B cell (primary cell): ENCODE measurements around the gene LMO7. TPM values are rescaled to one million over a fixed set of nuclear protein-coding genes. Genes with fewer than 3 reads are reported as not detected.

Experiments used
- ATAC-seq: fragments of 200-7000 bp; cut with Tn5 transposase; one replicate; pipeline ENCODE4 v1.10.0; 2021; ENCODE audit warnings: low read depth, mild to moderate bottlenecking, moderate number of reproducible peaks, moderate library complexity
- CTCF ChIA-PET: fragments of 350-600 bp; sonication (Branson Sonifier 250); formaldehyde crosslinking; loops from one replicate; lab custom pipeline; 2021; ENCODE audit warnings: antibody characterized with exemption, inconsistent platforms; lab: Charles Lee
- POLR2A ChIA-PET: fragments of 350-600 bp; sonication (Branson Sonifier 250); formaldehyde crosslinking; loops from one replicate; lab custom pipeline; 2021; ENCODE audit warnings: antibody characterized with exemption; lab: Charles Lee
- DNase-seq: peaks from one replicate; pipeline ENCODE4 v3.0.0; 2013
- H2AFZ ChIP-seq: 2 replicates; pipeline ENCODE4 v1.6.1; 2012; ENCODE audit warnings: mild to moderate bottlenecking, low read depth, low read length; ENCODE audit not compliant: insufficient read depth, poor library complexity, severe bottlenecking
- H3K27ac ChIP-seq, 2 donors: 1 replicate in 1 of 2; 2 replicates in 1 of 2; pipeline ENCODE4 v1.5.1; 2012 to 2013; ENCODE audit warnings: low read length in 2 of 2, mild to moderate bottlenecking in 2 of 2, moderate library complexity in 1 of 2
- H3K27me3 ChIP-seq, 4 experiments: fragments of 200-600 bp in 1 of 4; sonication (generic) in 1 of 4; replicated peaks in 1 of 4; 1 replicate in 2 of 4; 2 replicates in 2 of 4; pipeline versions ENCODE4 v1.6.1 to v1.7.0; 2013 to 2016; ENCODE audit warnings: low read length in 3 of 4, mild to moderate bottlenecking in 2 of 4, mixed read lengths in 1 of 4, moderate library complexity in 1 of 4; ENCODE audit not compliant: insufficient read depth in 4 of 4, control insufficient read depth in 3 of 4; ENCODE audit errors: control extremely low read depth in 1 of 4
- H3K36me3 ChIP-seq, 2 experiments: replicated peaks in 1 of 2; 1 replicate in 1 of 2; 2 replicates in 1 of 2; pipeline versions ENCODE4 v1.6.1 to v1.7.1; 2013; ENCODE audit warnings: low read length in 1 of 2; ENCODE audit not compliant: insufficient read depth in 2 of 2, control insufficient read depth in 1 of 2; ENCODE audit errors: control extremely low read depth in 1 of 2, extremely low read depth in 1 of 2
- H3K4me1 ChIP-seq, 2 donors: fragments of 200-600 bp in 1 of 2; sonication (generic) in 1 of 2; 1 replicate in 1 of 2; 2 replicates in 1 of 2; pipeline versions ENCODE4 v1.5.1 to v1.6.1; 2013 to 2017; ENCODE audit warnings: low read length in 2 of 2; ENCODE audit not compliant: control insufficient read depth in 2 of 2, insufficient read depth in 2 of 2
- H3K4me2 ChIP-seq: replicated peaks from 2 replicates; pipeline ENCODE3; 2012; ENCODE audit warnings: mild to moderate bottlenecking, low read depth, low read length; ENCODE audit not compliant: poor library complexity, severe bottlenecking
- H3K4me3 ChIP-seq, 5 experiments: fragments of 200-600 bp in 1 of 5; sonication (generic) in 1 of 5; 1 replicate in 3 of 5; 2 replicates in 2 of 5; pipeline versions ENCODE4 v1.5.1 to v1.7.0; 2011 to 2016; ENCODE audit warnings: low read length in 4 of 5, mild to moderate bottlenecking in 4 of 5, low read depth in 2 of 5, control low read depth in 1 of 5, moderate library complexity in 1 of 5; ENCODE audit not compliant: insufficient read depth in 1 of 5; ENCODE audit errors: control extremely low read depth in 1 of 5, extremely low read depth in 1 of 5
- H3K79me2 ChIP-seq: fragments of 200-600 bp; sonication (generic); one replicate; pipeline ENCODE4 v1.6.0; 2016; ENCODE audit warnings: low read length; ENCODE audit not compliant: control insufficient read depth, insufficient read depth
- H3K9ac ChIP-seq: fragments of 200-600 bp; sonication (generic); 2 replicates; pipeline ENCODE4 v1.6.1; 2017; ENCODE audit warnings: mild to moderate bottlenecking, low read length, moderate library complexity
- H3K9me3 ChIP-seq, 3 donors: one replicate each; pipeline versions ENCODE4 v1.6.1 to v1.7.1; 2013; ENCODE audit warnings: low read length in 2 of 3; ENCODE audit not compliant: control insufficient read depth in 2 of 3, insufficient read depth in 1 of 3; ENCODE audit errors: control extremely low read depth in 1 of 3
- H4K20me1 ChIP-seq: 2 replicates; pipeline ENCODE4 v1.6.0; 2012; ENCODE audit warnings: mild to moderate bottlenecking, low read length; ENCODE audit not compliant: insufficient read depth, control insufficient read depth, poor library complexity, severe bottlenecking
- H3K27ac Mint-ChIP-seq: one replicate; pipeline ENCODE4 v1.8.0; 2021; ENCODE audit warnings: mixed read lengths
- H3K27me3 Mint-ChIP-seq: one replicate; pipeline ENCODE4 v1.8.0; 2021; ENCODE audit warnings: mixed read lengths
- H3K4me1 Mint-ChIP-seq: one replicate; pipeline ENCODE4 v1.8.0; 2021; ENCODE audit warnings: mixed read lengths
- H3K4me3 Mint-ChIP-seq: one replicate; pipeline ENCODE4 v1.8.0; 2021; ENCODE audit warnings: mixed read lengths
- H3K9me3 Mint-ChIP-seq: one replicate; pipeline ENCODE4 v1.8.0; 2022; ENCODE audit warnings: mixed read lengths; ENCODE audit not compliant: insufficient read depth
- EZH2 ChIP-seq: IDR thresholded peaks from 2 replicates; pipeline ENCODE4 v1.6.1; 2012; ENCODE audit warnings: borderline replicate concordance, low read depth, mild to moderate bottlenecking, moderate library complexity, low read length; ENCODE audit not compliant: insufficient read depth, poor library complexity, severe bottlenecking
- WGBS: methylation state at CpG from one replicate; pipeline ENCODE4 v1.1.5; 2013; ENCODE audit warnings: missing lambda C conversion rate; ENCODE audit not compliant: insufficient coverage; 5-methylcytosine and 5-hydroxymethylcytosine counted together
- intact Hi-C: fragments of 100-400 bp; cut with micrococcal nuclease; formaldehyde crosslinking; loops from one replicate; pipeline ENCODE4 v1.10.0; 2022
- polyA plus RNA-seq: library from polyadenylated mRNA; depleted of rRNA; stranded (reverse); fragments of >200 nt; gene quantifications from 2 replicates; pipeline ENCODE4 v1.2.3, GENCODE V29; 2012
- total RNA-seq, 2 donors: library from RNA; stranded (reverse); fragments of 120-200 nt in 1 of 2; gene quantifications; 1 replicate in 1 of 2; 2 replicates in 1 of 2; pipeline versions ENCODE4 v1.2.3 to v1.2.4, GENCODE V29; 2013 to 2022
- TF ChIP-seq, protein P1 (sequence below): fragments of 200-600 bp; IDR thresholded peaks from one replicate; pipeline ENCODE4 v1.8.0; 2022; ENCODE audit warnings: antibody characterized with exemption, mild to moderate bottlenecking

Gene LMO7
- total and polyA plus RNA-seq, 2 donors (not counting 1 experiment from before 2014, with no cell fraction given), result 7.8 to 17.4 TPM

DNA sequence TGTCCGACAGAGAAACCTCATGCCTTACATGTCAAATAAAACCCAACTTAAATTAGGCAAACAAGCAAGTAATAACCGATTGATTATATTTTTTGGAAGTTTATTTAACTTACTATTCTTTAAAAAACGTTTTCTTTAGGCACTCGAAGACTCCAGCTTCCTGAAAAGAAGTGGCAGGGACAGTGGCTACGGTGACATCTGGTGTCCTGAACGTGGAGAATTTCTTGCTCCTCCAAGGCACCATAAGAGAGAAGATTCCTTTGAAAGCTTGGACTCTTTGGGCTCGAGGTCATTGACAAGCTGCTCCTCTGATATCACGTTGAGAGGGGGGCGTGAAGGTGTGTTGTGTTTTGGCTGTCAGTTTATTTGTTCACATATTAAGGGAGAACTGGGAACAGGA lies 164.4 kb downstream of the LMO7 start:
- H3K4me3 ChIP-seq, result no peak overlapping the region
- no peak overlapping the region for H3K9ac ChIP-seq
- no peaks in the 10 kb centered on the region for H3K9me3 ChIP-seq
- no peaks in the 10 kb centered on the region for H4K20me1 ChIP-seq
- Mint-ChIP-seq H3K4me1 (peaks cover 4% of the 10 kb centered on the region), H3K27ac (no peak overlapping the region), H3K27me3 (no peaks in the 10 kb centered on the region), H3K9me3 (no peaks in the 10 kb centered on the region), H3K4me3 (no peak overlapping the region)
- no peak for TF ChIP-seq EZH2
- TF ChIP-seq, protein P1, sequence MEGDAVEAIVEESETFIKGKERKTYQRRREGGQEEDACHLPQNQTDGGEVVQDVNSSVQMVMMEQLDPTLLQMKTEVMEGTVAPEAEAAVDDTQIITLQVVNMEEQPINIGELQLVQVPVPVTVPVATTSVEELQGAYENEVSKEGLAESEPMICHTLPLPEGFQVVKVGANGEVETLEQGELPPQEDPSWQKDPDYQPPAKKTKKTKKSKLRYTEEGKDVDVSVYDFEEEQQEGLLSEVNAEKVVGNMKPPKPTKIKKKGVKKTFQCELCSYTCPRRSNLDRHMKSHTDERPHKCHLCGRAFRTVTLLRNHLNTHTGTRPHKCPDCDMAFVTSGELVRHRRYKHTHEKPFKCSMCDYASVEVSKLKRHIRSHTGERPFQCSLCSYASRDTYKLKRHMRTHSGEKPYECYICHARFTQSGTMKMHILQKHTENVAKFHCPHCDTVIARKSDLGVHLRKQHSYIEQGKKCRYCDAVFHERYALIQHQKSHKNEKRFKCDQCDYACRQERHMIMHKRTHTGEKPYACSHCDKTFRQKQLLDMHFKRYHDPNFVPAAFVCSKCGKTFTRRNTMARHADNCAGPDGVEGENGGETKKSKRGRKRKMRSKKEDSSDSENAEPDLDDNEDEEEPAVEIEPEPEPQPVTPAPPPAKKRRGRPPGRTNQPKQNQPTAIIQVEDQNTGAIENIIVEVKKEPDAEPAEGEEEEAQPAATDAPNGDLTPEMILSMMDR, result no peak
- peaks cover 0 to 2% of the 10 kb centered on the region in 2 experiments for H3K36me3 ChIP-seq
- ChIA-PET POLR2A (interaction anchor here (0.6 kb wide), 1 partner anchor 73 kb away, joined by 3 read pairs; no protein-coding TSS in a partner anchor), CTCF (no interaction called here)
- WGBS, result 93% methylated on average over 6 of the region's 9 CpGs
- DNase-seq (no peak), ATAC-seq (no peak)
- H3K4me1 ChIP-seq, result peaks cover 0 to 4% of the 10 kb centered on the region in 2 donors
- no peak overlapping the region for H3K27ac ChIP-seq
- intact Hi-C loops, result no loop called here
- H3K4me2 ChIP-seq, result no peak overlapping the region
- no peaks in the 10 kb centered on the region for H3K79me2 ChIP-seq
- no peaks in the 10 kb centered on the region for H3K27me3 ChIP-seq
- H2AFZ ChIP-seq, result no peak overlapping the region

DNA sequence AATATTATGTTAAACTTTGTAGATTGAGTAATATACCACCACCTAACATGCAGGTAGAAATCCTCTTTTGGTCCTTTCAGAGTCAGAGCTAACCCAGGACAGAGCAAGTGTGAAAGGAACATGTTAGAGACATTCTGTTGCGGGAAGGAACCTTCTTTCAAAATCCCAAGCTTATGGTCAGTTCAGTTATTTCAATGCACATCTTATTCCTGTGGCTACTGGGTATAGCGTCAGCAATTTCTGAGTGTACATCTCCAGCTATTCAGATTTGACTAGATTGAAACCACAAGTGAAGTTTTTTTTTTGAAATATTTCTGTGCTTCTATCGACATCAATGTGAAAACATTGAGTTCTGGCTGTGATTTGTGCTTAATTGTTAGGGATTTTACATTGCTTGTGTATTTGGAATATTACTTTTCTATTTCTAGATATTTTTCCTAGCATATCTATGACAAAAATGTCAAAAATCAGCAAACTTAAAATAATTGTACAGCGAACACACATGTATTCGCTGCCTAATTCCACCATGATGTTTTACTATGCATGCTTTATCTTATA lies 165.3 kb downstream of the LMO7 start:
- TF ChIP-seq, protein P1, result no peak
- TF ChIP-seq EZH2, result no peak
- H3K4me1 ChIP-seq, result peaks cover 0 to 4% of the 10 kb centered on the region in 2 donors
- POLR2A ChIA-PET, result no interaction called here
- H3K9ac ChIP-seq, result no peak overlapping the region
- intact Hi-C loops, result no loop called here
- H3K27me3 ChIP-seq, result no peaks in the 10 kb centered on the region
- no peak overlapping the region for H3K4me3 ChIP-seq
- peaks cover 0 to 2% of the 10 kb centered on the region in 2 experiments for H3K36me3 ChIP-seq
- H3K27ac ChIP-seq, result no peak overlapping the region
- whole genome bisulfite sequencing, result 100% methylated on average over 2 of the region's 5 CpGs
- no peaks in the 10 kb centered on the region for H3K9me3 ChIP-seq
- H3K27ac Mint-ChIP-seq, result no peak overlapping the region
- H3K4me1 Mint-ChIP-seq, result peaks cover 4% of the 10 kb centered on the region
- H3K27me3 Mint-ChIP-seq, result no peaks in the 10 kb centered on the region
- no peak overlapping the region for H3K4me2 ChIP-seq
- no peak for DNase-seq
- H2AFZ ChIP-seq, result no peak overlapping the region
- no peak for ATAC-seq
- no peaks in the 10 kb centered on the region for H3K9me3 Mint-ChIP-seq
- no peak overlapping the region for H3K4me3 Mint-ChIP-seq
- no peaks in the 10 kb centered on the region for H3K79me2 ChIP-seq
- CTCF ChIA-PET, result no interaction called here
- H4K20me1 ChIP-seq, result no peaks in the 10 kb centered on the region
